Mucosa of descending colon (tissue), 3 donors: ENCODE measurements around the gene SF3B3. TPM values are rescaled to one million over a fixed set of nuclear protein-coding genes. Genes with fewer than 3 reads are reported as not detected.
A peak's percentile ranks its signal among the peaks of the same experiment; 100 is the strongest.

ENCODE experiments used
- ATAC-seq: fragments of 200-7000 bp; cut with Tn5 transposase; one replicate; pipeline ENCODE4 v1.9.1; 2020; ENCODE audit warnings: mild to moderate bottlenecking, moderate library complexity
- DNase-seq, 3 donors: peaks; one replicate each; pipeline ENCODE4 v3.0.0-alpha.2; 2020
- H3K36me3 ChIP-seq: fragments of 200-600 bp; one replicate; pipeline ENCODE4 v1.8.0; 2021; ENCODE audit warnings: low read depth, mild to moderate bottlenecking
- H3K4me1 ChIP-seq: fragments of 200-600 bp; one replicate; pipeline ENCODE4 v1.8.0; 2021; ENCODE audit warnings: low read depth, mild to moderate bottlenecking
- H3K4me3 ChIP-seq: fragments of 200-600 bp; one replicate; pipeline ENCODE4 v1.8.0; 2021; ENCODE audit warnings: mild to moderate bottlenecking
- H3K9me3 ChIP-seq: fragments of 200-600 bp; one replicate; pipeline ENCODE4 v1.8.0; 2021; ENCODE audit warnings: mild to moderate bottlenecking
- CTCF ChIP-seq: fragments of 200-600 bp; IDR thresholded peaks from one replicate; pipeline ENCODE4 v1.8.0; 2022; ENCODE audit warnings: antibody characterized with exemption, mild to moderate bottlenecking
- intact Hi-C, 2 donors: fragments of 100-400 bp; cut with DNase I in 1 of 2; cut with micrococcal nuclease in 1 of 2; formaldehyde crosslinking; loops; one replicate each; pipeline versions ENCODE4 v1.11.0 to v1.11.1; 2022; cut with DNase I, micrococcal nuclease
- total RNA-seq, 3 donors: library from RNA; stranded (reverse); fragmentation: NEBNext Ultra II Directional in 2 of 3; extraction: Animal tissue kit (Norgen Biotek cat#: 25700) in 2 of 3; gene quantifications; one replicate each; pipeline versions ENCODE4 v1.2.1 to v1.2.4, GENCODE V29; 2021 to 2023
- donor health status: DM: no; HTN: no; CAD: no; lungs with moderate emphysema.
- donor health status: DM: no; HTN: no; CAD: no.
- donor health status: DM: no; HTN: yes; CAD: no.

SF3B3 gene
- total RNA-seq, 3 donors from 2014 or later, result 158 to 179 (median 173) TPM

GRCh38 chr16:70578035-70578434 is 54.4 kb downstream of the SF3B3 start:
- intact Hi-C loops, result loop anchor here in 1 of 2 donors (10.0 kb wide), 1 partner anchor 77 kb away; no protein-coding TSS in a partner anchor

GRCh38 chr16:70579248-70579647 is 55.6 kb downstream of the SF3B3 start:
- intact Hi-C loops, result loop anchor here in 1 of 2 donors (10.0 kb wide), 1 partner anchor 76 kb away; no protein-coding TSS in a partner anchor
- peaks cover 10% of the 10 kb centered on the region for H3K4me1 ChIP-seq
- DNase-seq (no peak), ATAC-seq (no peak)
- no peaks in the 10 kb centered on the region for H3K36me3 ChIP-seq
- no peak overlapping the region for H3K4me3 ChIP-seq
- H3K9me3 ChIP-seq, result no peaks in the 10 kb centered on the region
- no peak for TF ChIP-seq CTCF

More at GRCh38 chr16:70578035-70578434, 54.4 kb downstream of the SF3B3 start:
- ATAC-seq, result no peak
- Histone ChIP-seq H3K4me3 (no peak overlapping the region), H3K9me3 (no peaks in the 10 kb centered on the region), H3K36me3 (no peaks in the 10 kb centered on the region), H3K4me1 (peaks cover 10% of the 10 kb centered on the region)
- DNase-seq, result no peak
- no peak for TF ChIP-seq CTCF

- H3K4me1 ChIP-seq, result peaks cover 10% of the 10 kb centered on the region
- intact Hi-C loops, result loop anchor here in 1 of 2 donors (10.0 kb wide), 1 partner anchor 75 kb away; no protein-coding TSS in a partner anchor
- H3K9me3 ChIP-seq, result no peaks in the 10 kb centered on the region
- H3K4me3 ChIP-seq, result no peak overlapping the region
- ATAC-seq, result peak; percentile 71
- no peaks in the 10 kb centered on the region for H3K36me3 ChIP-seq
- DNase-seq, result peak; percentile 59 to 70 (median 63)
- no peak for TF ChIP-seq CTCF
Observed at GRCh38 chr16:70579648-70580630, 56.3 kb downstream of the SF3B3 start.

- H3K4me1 ChIP-seq, result no peaks in the 10 kb centered on the region
- intact Hi-C loops, result no loop called here
- H3K36me3 ChIP-seq, result no peaks in the 10 kb centered on the region
- ATAC-seq, result no peak
- TF ChIP-seq CTCF, result no peak
- DNase-seq, result no peak
- H3K4me3 ChIP-seq, result no peak overlapping the region
- H3K9me3 ChIP-seq, result no peaks in the 10 kb centered on the region
Observed at GRCh38 chr16:70582280-70582978, 58.8 kb downstream of the SF3B3 start.

- intact Hi-C loops, result no loop called here
- DNase-seq, result no peak
- TF ChIP-seq CTCF, result no peak
- H3K36me3 ChIP-seq, result no peaks in the 10 kb centered on the region
- ATAC-seq, result no peak
- no peak overlapping the region for H3K4me3 ChIP-seq
- no peaks in the 10 kb centered on the region for H3K4me1 ChIP-seq
- H3K9me3 ChIP-seq, result no peaks in the 10 kb centered on the region
Observed at GRCh38 chr16:70586731-70587130, 63.1 kb downstream of the SF3B3 start.
